HepG2 (cell line): ENCODE results near the gene GPR62.

Experiments used
- CTCF ChIP-seq: sonication (generic); formaldehyde crosslinking; IDR thresholded peaks from 2 replicates; pipeline ENCODE4 v1.5.0; 2020; ENCODE audit warnings: mild to moderate bottlenecking, missing genetic modification reagents, moderate library complexity
- ELF4 ChIP-seq: sonication (generic); formaldehyde crosslinking; IDR thresholded peaks from 2 replicates; pipeline ENCODE4 v1.5.0; 2020; ENCODE audit warnings: missing genetic modification reagents, mild to moderate bottlenecking, moderate library complexity, borderline replicate concordance
- EZH2 ChIP-seq: conservative IDR thresholded peaks from 2 replicates; pipeline ENCODE4 v1.6.1; 2012; ENCODE audit warnings: mild to moderate bottlenecking, low read depth, low read length, moderate library complexity
- MAFG ChIP-seq: sonication (generic); formaldehyde crosslinking; IDR thresholded peaks from 2 replicates; pipeline ENCODE4 v1.5.1; 2020; ENCODE audit warnings: mild to moderate bottlenecking, missing genetic modification reagents
- MLLT10 ChIP-seq: sonication (generic); formaldehyde crosslinking; IDR thresholded peaks from 2 replicates; pipeline ENCODE4 v1.4.0; 2020; ENCODE audit warnings: missing genetic modification reagents
- POLR2A ChIP-seq, 2 experiments: IDR thresholded peaks; 2 replicates each; pipeline ENCODE4 v1.6.1; 2011; ENCODE audit warnings: low read depth in 2 of 2, low read length in 2 of 2, mild to moderate bottlenecking in 1 of 2, moderate library complexity in 1 of 2; ENCODE audit not compliant: insufficient read depth in 1 of 2
- TCF12 ChIP-seq, 2 experiments: fragments of 450-650 bp in 1 of 2; sonication (generic) in 1 of 2; formaldehyde crosslinking in 1 of 2; IDR thresholded peaks; 2 replicates each; pipeline versions ENCODE4 v1.6.1 to v1.8.0; 2017 to 2022; ENCODE audit warnings: antibody characterized with exemption in 1 of 2, mild to moderate bottlenecking in 1 of 2, missing genetic modification reagents in 1 of 2, moderate library complexity in 1 of 2
- THRA ChIP-seq: sonication (generic); formaldehyde crosslinking; IDR thresholded peaks from 2 replicates; pipeline ENCODE4 v1.4.0; 2020; ENCODE audit warnings: missing genetic modification reagents, borderline replicate concordance
- ZNF564 ChIP-seq: sonication (generic); formaldehyde crosslinking; IDR thresholded peaks from 2 replicates; pipeline ENCODE4 v1.8.1; 2023; ENCODE audit warnings: mild to moderate bottlenecking, missing genetic modification reagents
- ZSCAN30 ChIP-seq: sonication (generic); formaldehyde crosslinking; IDR thresholded peaks from 2 replicates; pipeline ENCODE4 v1.5.0; 2020; ENCODE audit warnings: mild to moderate bottlenecking, missing genetic modification reagents
- TF ChIP-seq, protein P1 (sequence below): sonication (generic); formaldehyde crosslinking; IDR thresholded peaks from 2 replicates; pipeline ENCODE4 v1.4.0; 2020; ENCODE audit warnings: missing genetic modification reagents

DNA sequence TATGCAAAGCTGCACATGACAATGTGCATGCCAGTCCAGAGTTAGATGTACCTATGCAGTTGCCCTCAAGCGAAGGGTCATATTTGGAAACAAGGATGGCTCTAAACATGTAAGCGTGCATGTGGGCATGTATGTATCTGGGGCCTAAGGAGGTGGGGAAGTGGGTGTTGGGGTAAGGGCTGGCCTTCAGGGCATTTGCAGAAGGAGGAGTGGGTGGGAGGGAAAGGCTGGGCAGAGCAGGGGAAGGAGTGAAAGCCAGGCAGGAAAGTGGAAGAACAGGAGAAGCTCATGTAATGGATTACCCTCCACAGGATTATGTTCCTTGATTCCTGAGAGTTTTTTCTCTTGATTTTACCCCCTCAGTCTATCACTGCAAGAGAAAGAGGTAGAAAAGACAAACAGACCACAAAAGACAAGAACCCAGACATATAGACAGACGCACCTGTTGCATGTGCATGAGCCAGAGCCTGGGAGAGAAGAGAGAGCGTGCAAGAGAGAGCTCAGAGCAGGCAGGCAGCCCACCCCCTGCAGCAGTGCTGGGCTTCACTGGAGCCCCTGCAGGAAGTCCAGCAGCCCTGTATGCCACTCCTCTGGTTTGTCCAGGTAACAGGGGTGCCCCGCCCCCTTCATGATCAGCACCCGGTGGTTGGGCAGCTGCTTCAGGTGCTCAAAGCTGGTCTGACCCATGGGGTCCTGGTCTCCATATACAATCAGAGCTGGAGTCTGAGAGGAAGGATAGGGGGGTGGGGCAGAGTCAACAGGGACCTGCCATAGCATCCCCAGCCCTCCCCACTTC is 13.9 kb downstream of the GPR62 start:
- no peak for TF ChIP-seq MAFG (CRISPR knock-in tag)
- no peak for TF ChIP-seq POLR2A (IDR thresholded peaks at IDR 0.05; ENCODE audit: insufficient read depth in 1 of 2, low read depth in 2 of 2, low read length in 2 of 2)
- no peak for TF ChIP-seq ZSCAN30 (CRISPR knock-in tag)
- TF ChIP-seq EZH2: no peak
- no peak for TF ChIP-seq ZNF564 (CRISPR knock-in tag)
- TF ChIP-seq TCF12 (IDR thresholded peaks at IDR 0.05): no peak
- TF ChIP-seq TCF12 (CRISPR knock-in tag; IDR thresholded peaks at IDR 0.05): no peak
- TF ChIP-seq CTCF (CRISPR knock-in tag): no peak
- TF ChIP-seq, protein P1, sequence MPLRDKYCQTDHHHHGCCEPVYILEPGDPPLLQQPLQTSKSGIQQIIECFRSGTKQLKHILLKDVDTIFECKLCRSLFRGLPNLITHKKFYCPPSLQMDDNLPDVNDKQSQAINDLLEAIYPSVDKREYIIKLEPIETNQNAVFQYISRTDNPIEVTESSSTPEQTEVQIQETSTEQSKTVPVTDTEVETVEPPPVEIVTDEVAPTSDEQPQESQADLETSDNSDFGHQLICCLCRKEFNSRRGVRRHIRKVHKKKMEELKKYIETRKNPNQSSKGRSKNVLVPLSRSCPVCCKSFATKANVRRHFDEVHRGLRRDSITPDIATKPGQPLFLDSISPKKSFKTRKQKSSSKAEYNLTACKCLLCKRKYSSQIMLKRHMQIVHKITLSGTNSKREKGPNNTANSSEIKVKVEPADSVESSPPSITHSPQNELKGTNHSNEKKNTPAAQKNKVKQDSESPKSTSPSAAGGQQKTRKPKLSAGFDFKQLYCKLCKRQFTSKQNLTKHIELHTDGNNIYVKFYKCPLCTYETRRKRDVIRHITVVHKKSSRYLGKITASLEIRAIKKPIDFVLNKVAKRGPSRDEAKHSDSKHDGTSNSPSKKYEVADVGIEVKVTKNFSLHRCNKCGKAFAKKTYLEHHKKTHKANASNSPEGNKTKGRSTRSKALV: no peak
- no peak for TF ChIP-seq THRA (CRISPR knock-in tag)
- TF ChIP-seq ELF4 (CRISPR knock-in tag): no peak
- TF ChIP-seq MLLT10: no peak
